H9 (cell line): ENCODE results near the gene PDCD10. TPM values are rescaled to one million over a fixed set of nuclear protein-coding genes. Genes with fewer than 3 reads are reported as not detected.

ENCODE experiments used
- DNase-seq: peaks from one replicate; pipeline ENCODE4 v3.0.0-alpha.2; 2017
- H2AFZ ChIP-seq: one replicate; pipeline ENCODE4 v1.6.1; 2013; ENCODE audit warnings: mild to moderate bottlenecking, low read length, control low read depth, moderate library complexity
- H2AK5ac ChIP-seq: 2 replicates; pipeline ENCODE4 v1.6.1; 2013; ENCODE audit warnings: low read length, control low read depth, mixed read lengths; ENCODE audit not compliant: insufficient read length
- H2BK120ac ChIP-seq: one replicate; pipeline ENCODE4 v1.6.1; 2013; ENCODE audit warnings: low read depth, mild to moderate bottlenecking, low read length, control low read depth, inconsistent platforms; ENCODE audit not compliant: poor library complexity, severe bottlenecking
- H2BK12ac ChIP-seq: 2 replicates; pipeline ENCODE4 v1.6.1; 2013; ENCODE audit warnings: low read length, control low read depth, mixed read lengths, low read depth; ENCODE audit not compliant: insufficient read length
- H2BK15ac ChIP-seq: 2 replicates; pipeline ENCODE4 v1.6.1; 2013; ENCODE audit warnings: low read depth, low read length, control low read depth
- H2BK20ac ChIP-seq: one replicate; pipeline ENCODE4 v1.6.1; 2013; ENCODE audit warnings: low read depth, mild to moderate bottlenecking, low read length, control low read depth, inconsistent platforms; ENCODE audit not compliant: poor library complexity, severe bottlenecking
- H2BK5ac ChIP-seq: 2 replicates; pipeline ENCODE4 v1.6.1; 2013; ENCODE audit warnings: low read length, control low read depth, mixed read lengths; ENCODE audit not compliant: insufficient read length
- H3K14ac ChIP-seq: 2 replicates; pipeline ENCODE4 v1.6.1; 2013; ENCODE audit warnings: low read length, control low read depth; ENCODE audit not compliant: insufficient read depth
- H3K18ac ChIP-seq: 2 replicates; pipeline ENCODE4 v1.6.1; 2013; ENCODE audit warnings: low read depth, mild to moderate bottlenecking, mixed read lengths, low read length, control low read depth; ENCODE audit not compliant: insufficient read length
- H3K23ac ChIP-seq: 2 replicates; pipeline ENCODE4 v1.6.1; 2013; ENCODE audit warnings: low read length, control low read depth, mixed read lengths, low read depth; ENCODE audit not compliant: insufficient read length
- H3K23me2 ChIP-seq: 2 replicates; pipeline ENCODE4 v1.6.1; 2013; ENCODE audit warnings: low read depth, mild to moderate bottlenecking, mixed read lengths, low read length, control low read depth; ENCODE audit not compliant: insufficient read length, poor library complexity, severe bottlenecking
- H3K27ac ChIP-seq: 2 replicates; pipeline ENCODE4 v1.5.1; 2013; ENCODE audit warnings: low read length, control low read depth, mixed read lengths, low read depth; ENCODE audit not compliant: insufficient read length
- H3K27me3 ChIP-seq: 2 replicates; pipeline ENCODE4 v1.6.1; 2013; ENCODE audit warnings: low read length, control low read depth, inconsistent platforms; ENCODE audit not compliant: insufficient read depth
- H3K4ac ChIP-seq: 2 replicates; pipeline ENCODE4 v1.6.1; 2013; ENCODE audit warnings: low read depth, mild to moderate bottlenecking, control low read depth, inconsistent platforms, low read length, moderate library complexity
- H3K4me1 ChIP-seq: 2 replicates; pipeline ENCODE4 v1.6.1; 2013; ENCODE audit warnings: low read length, control low read depth, inconsistent platforms; ENCODE audit not compliant: insufficient read depth
- H3K4me2 ChIP-seq: 2 replicates; pipeline ENCODE4 v1.6.1; 2013; ENCODE audit warnings: low read length, control low read depth, mixed read lengths; ENCODE audit not compliant: insufficient read length, insufficient read depth
- H3K56ac ChIP-seq: 2 replicates; pipeline ENCODE4 v1.6.1; 2013; ENCODE audit warnings: low read depth, mild to moderate bottlenecking, mixed read lengths, low read length, control low read depth; ENCODE audit not compliant: insufficient read length
- H3K79me1 ChIP-seq: 2 replicates; pipeline ENCODE4 v1.6.1; 2013; ENCODE audit warnings: low read depth, mild to moderate bottlenecking, moderate library complexity, low read length, control low read depth, inconsistent platforms; ENCODE audit not compliant: insufficient read depth, poor library complexity, severe bottlenecking
- H3K79me2 ChIP-seq: 2 replicates; pipeline ENCODE4 v1.6.1; 2013; ENCODE audit warnings: low read length, control low read depth, inconsistent platforms; ENCODE audit not compliant: insufficient read depth
- H3K9ac ChIP-seq: 2 replicates; pipeline ENCODE4 v1.6.1; 2013; ENCODE audit warnings: low read length, control low read depth, mixed read lengths; ENCODE audit not compliant: insufficient read length; ENCODE audit errors: extremely low read depth
- H3K9me3 ChIP-seq: one replicate; pipeline ENCODE4 v1.6.1; 2013; ENCODE audit warnings: low read depth, low read length, inconsistent platforms; ENCODE audit not compliant: control insufficient read depth
- H3T11ph ChIP-seq: one replicate; pipeline ENCODE4 v1.6.1; 2013; ENCODE audit warnings: mild to moderate bottlenecking, low read length, control low read depth, inconsistent platforms
- H4K20me1 ChIP-seq: one replicate; pipeline ENCODE4 v1.6.1; 2013; ENCODE audit not compliant: control insufficient read depth, insufficient read length, insufficient read depth
- H4K5ac ChIP-seq: 2 replicates; pipeline ENCODE4 v1.6.1; 2013; ENCODE audit warnings: low read depth, mild to moderate bottlenecking, mixed read lengths, low read length, control low read depth; ENCODE audit not compliant: insufficient read length
- H4K8ac ChIP-seq: replicated peaks from 2 replicates; pipeline ENCODE4 v1.6.1; 2013; ENCODE audit warnings: low read length, control low read depth, mixed read lengths, low read depth; ENCODE audit not compliant: insufficient read length
- H4K91ac ChIP-seq: 2 replicates; pipeline ENCODE4 v1.6.1; 2013; ENCODE audit warnings: low read depth, mild to moderate bottlenecking, moderate library complexity, mixed read lengths, low read length, control low read depth; ENCODE audit not compliant: insufficient read length
- H3K27ac Mint-ChIP-seq, 3 experiments: 2 replicates in 2 of 3; 3 replicates in 1 of 3; pipeline ENCODE4 v1.8.0; 2020 to 2021; ENCODE audit warnings: mixed read lengths in 3 of 3, mild to moderate bottlenecking in 1 of 3, moderate library complexity in 1 of 3
- H3K27me3 Mint-ChIP-seq: 2 replicates; pipeline ENCODE4 v1.8.0; 2021; ENCODE audit warnings: low read depth, mild to moderate bottlenecking, moderate library complexity, mixed read lengths
- H3K36me3 Mint-ChIP-seq, 3 experiments: 2 replicates in 2 of 3; 3 replicates in 1 of 3; pipeline ENCODE4 v1.8.0; 2020 to 2021; ENCODE audit warnings: low read depth in 3 of 3, mixed read lengths in 3 of 3; ENCODE audit not compliant: insufficient read depth in 1 of 3
- H3K4me1 Mint-ChIP-seq, 2 experiments: 2 replicates each; pipeline ENCODE4 v1.8.0; 2020; ENCODE audit warnings: mixed read lengths in 2 of 2
- H3K4me3 Mint-ChIP-seq, 2 experiments: 2 replicates in 1 of 2; 3 replicates in 1 of 2; pipeline ENCODE4 v1.8.0; 2020 to 2021; ENCODE audit warnings: mild to moderate bottlenecking in 2 of 2, mixed read lengths in 2 of 2, moderate library complexity in 1 of 2
- H3K9me3 Mint-ChIP-seq, 2 experiments: 2 replicates in 1 of 2; 3 replicates in 1 of 2; pipeline ENCODE4 v1.8.0; 2020; ENCODE audit warnings: mild to moderate bottlenecking in 2 of 2, mixed read lengths in 2 of 2, moderate library complexity in 1 of 2
- WGBS: extraction: QIAGEN DNeasy Blood & Tissue Kit; methylation state at CpG from one replicate; pipeline ENCODE4 v1.1.7; 2013; ENCODE audit warnings: missing lambda C conversion rate, low lambda C conversion rate, mixed read lengths; ENCODE audit not compliant: insufficient read length; ENCODE audit errors: extremely low coverage; 5-methylcytosine and 5-hydroxymethylcytosine counted together
- total RNA-seq: library from RNA; stranded (reverse); gene quantifications from 2 replicates; pipeline ENCODE4 v1.2.1, GENCODE V29; 2021
- TF ChIP-seq, protein P1 (sequence below): fragments of 200-600 bp; sonication (generic); conservative IDR thresholded peaks from 3 replicates; pipeline ENCODE4 v1.8.0; 2021; ENCODE audit warnings: antibody characterized with exemption, mild to moderate bottlenecking

Gene PDCD10
- total RNA-seq, 1 experiment from 2014 or later, result 64.3 TPM

DNA sequence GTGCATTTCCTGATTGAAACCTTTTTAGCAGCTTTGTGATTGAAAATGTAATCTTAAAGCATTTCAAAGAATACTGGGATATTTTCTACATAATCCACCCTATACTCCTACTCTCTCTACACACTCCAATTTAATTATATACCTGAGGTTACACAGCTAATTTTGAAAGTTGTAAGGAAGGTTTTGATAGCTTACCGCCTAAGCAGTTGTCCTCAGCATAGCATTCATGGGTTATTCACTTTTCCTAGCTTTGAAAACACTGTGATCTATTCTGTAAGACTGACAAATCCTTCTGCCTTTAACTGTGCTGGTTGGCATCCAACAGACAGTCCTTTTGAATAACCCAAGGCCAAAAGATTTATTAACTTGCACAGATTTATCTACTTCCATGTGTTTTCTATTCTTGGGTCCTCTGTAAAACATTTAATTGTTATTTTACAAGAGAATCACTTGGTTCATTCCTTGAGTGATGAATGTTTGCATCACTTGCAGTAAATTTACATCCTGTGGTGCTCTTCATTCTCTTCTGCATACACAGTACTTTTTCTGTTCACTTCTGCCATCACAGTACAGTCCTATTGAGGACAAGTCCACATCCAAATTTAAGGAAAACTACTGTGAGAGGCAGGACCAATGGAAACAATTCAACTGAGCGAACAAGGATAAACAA, 45.7 kb upstream of the PDCD10 start:
- WGBS, result no CpG with 5 or more reads among the region's 2 CpGs
- Histone ChIP-seq H3K14ac (no peak overlapping the region), H4K20me1 (no peaks in the 10 kb centered on the region), H3K4ac (no peak overlapping the region), H3T11ph (no peak overlapping the region), H3K56ac (no peak overlapping the region), H3K4me2 (no peak overlapping the region), H3K79me2 (no peaks in the 10 kb centered on the region), H3K9me3 (no peaks in the 10 kb centered on the region), H3K23ac (no peak overlapping the region), H3K18ac (no peak overlapping the region), H2BK15ac (no peak overlapping the region), H4K91ac (no peak overlapping the region), H3K9ac (no peak overlapping the region), H2BK120ac (no peak overlapping the region), H4K5ac (no peak overlapping the region), H3K23me2 (no peaks in the 10 kb centered on the region), H3K4me1 (peaks cover 2% of the 10 kb centered on the region; the same call in 1 of the 2 replicates), H3K27ac (no peak overlapping the region), H2AK5ac (no peak overlapping the region), H2BK5ac (no peak overlapping the region), H2AFZ (no peak overlapping the region), H4K8ac (no peak overlapping the region), H3K27me3 (no peaks in the 10 kb centered on the region), H2BK20ac (no peak overlapping the region), H3K79me1 (no peaks in the 10 kb centered on the region), H2BK12ac (no peak overlapping the region)
- peaks cover 4 to 9% of the 10 kb centered on the region in 2 experiments; a peak in 4 of 5 replicates for H3K9me3 Mint-ChIP-seq
- DNase-seq, result no peak
- H3K4me3 Mint-ChIP-seq, result no peak overlapping the region
- TF ChIP-seq, protein P1, sequence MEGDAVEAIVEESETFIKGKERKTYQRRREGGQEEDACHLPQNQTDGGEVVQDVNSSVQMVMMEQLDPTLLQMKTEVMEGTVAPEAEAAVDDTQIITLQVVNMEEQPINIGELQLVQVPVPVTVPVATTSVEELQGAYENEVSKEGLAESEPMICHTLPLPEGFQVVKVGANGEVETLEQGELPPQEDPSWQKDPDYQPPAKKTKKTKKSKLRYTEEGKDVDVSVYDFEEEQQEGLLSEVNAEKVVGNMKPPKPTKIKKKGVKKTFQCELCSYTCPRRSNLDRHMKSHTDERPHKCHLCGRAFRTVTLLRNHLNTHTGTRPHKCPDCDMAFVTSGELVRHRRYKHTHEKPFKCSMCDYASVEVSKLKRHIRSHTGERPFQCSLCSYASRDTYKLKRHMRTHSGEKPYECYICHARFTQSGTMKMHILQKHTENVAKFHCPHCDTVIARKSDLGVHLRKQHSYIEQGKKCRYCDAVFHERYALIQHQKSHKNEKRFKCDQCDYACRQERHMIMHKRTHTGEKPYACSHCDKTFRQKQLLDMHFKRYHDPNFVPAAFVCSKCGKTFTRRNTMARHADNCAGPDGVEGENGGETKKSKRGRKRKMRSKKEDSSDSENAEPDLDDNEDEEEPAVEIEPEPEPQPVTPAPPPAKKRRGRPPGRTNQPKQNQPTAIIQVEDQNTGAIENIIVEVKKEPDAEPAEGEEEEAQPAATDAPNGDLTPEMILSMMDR, result no peak
- peaks cover 1 to 11% (median 4%) of the 10 kb centered on the region in 3 experiments; a peak in 4 of 7 replicates for H3K36me3 Mint-ChIP-seq
- H3K4me1 Mint-ChIP-seq, result peaks cover 11 to 12% of the 10 kb centered on the region in 2 experiments
- no peak overlapping the region for H3K27ac Mint-ChIP-seq
- H3K27me3 Mint-ChIP-seq, result no peaks in the 10 kb centered on the region
